H9 (cell line): Measurements from ENCODE around the gene UBE2D2. TPM values are rescaled to one million over a fixed set of nuclear protein-coding genes. Genes with fewer than 3 reads are reported as not detected.

Source experiments
- DNase-seq: peaks from one replicate; pipeline ENCODE4 v3.0.0-alpha.2; 2017
- H2AFZ ChIP-seq: one replicate; pipeline ENCODE4 v1.6.1; 2013; ENCODE audit warnings: mild to moderate bottlenecking, low read length, control low read depth, moderate library complexity
- H2AK5ac ChIP-seq: 2 replicates; pipeline ENCODE4 v1.6.1; 2013; ENCODE audit warnings: low read length, control low read depth, mixed read lengths; ENCODE audit not compliant: insufficient read length
- H2BK120ac ChIP-seq: one replicate; pipeline ENCODE4 v1.6.1; 2013; ENCODE audit warnings: low read depth, mild to moderate bottlenecking, low read length, control low read depth, inconsistent platforms; ENCODE audit not compliant: poor library complexity, severe bottlenecking
- H2BK12ac ChIP-seq: 2 replicates; pipeline ENCODE4 v1.6.1; 2013; ENCODE audit warnings: low read length, control low read depth, mixed read lengths, low read depth; ENCODE audit not compliant: insufficient read length
- H2BK15ac ChIP-seq: 2 replicates; pipeline ENCODE4 v1.6.1; 2013; ENCODE audit warnings: low read depth, low read length, control low read depth
- H2BK20ac ChIP-seq: one replicate; pipeline ENCODE4 v1.6.1; 2013; ENCODE audit warnings: low read depth, mild to moderate bottlenecking, low read length, control low read depth, inconsistent platforms; ENCODE audit not compliant: poor library complexity, severe bottlenecking
- H2BK5ac ChIP-seq: 2 replicates; pipeline ENCODE4 v1.6.1; 2013; ENCODE audit warnings: low read length, control low read depth, mixed read lengths; ENCODE audit not compliant: insufficient read length
- H3K14ac ChIP-seq: 2 replicates; pipeline ENCODE4 v1.6.1; 2013; ENCODE audit warnings: low read length, control low read depth; ENCODE audit not compliant: insufficient read depth
- H3K18ac ChIP-seq: 2 replicates; pipeline ENCODE4 v1.6.1; 2013; ENCODE audit warnings: low read depth, mild to moderate bottlenecking, mixed read lengths, low read length, control low read depth; ENCODE audit not compliant: insufficient read length
- H3K23ac ChIP-seq: 2 replicates; pipeline ENCODE4 v1.6.1; 2013; ENCODE audit warnings: low read length, control low read depth, mixed read lengths, low read depth; ENCODE audit not compliant: insufficient read length
- H3K23me2 ChIP-seq: 2 replicates; pipeline ENCODE4 v1.6.1; 2013; ENCODE audit warnings: low read depth, mild to moderate bottlenecking, mixed read lengths, low read length, control low read depth; ENCODE audit not compliant: insufficient read length, poor library complexity, severe bottlenecking
- H3K27ac ChIP-seq: 2 replicates; pipeline ENCODE4 v1.5.1; 2013; ENCODE audit warnings: low read length, control low read depth, mixed read lengths, low read depth; ENCODE audit not compliant: insufficient read length
- H3K27me3 ChIP-seq: 2 replicates; pipeline ENCODE4 v1.6.1; 2013; ENCODE audit warnings: low read length, control low read depth, inconsistent platforms; ENCODE audit not compliant: insufficient read depth
- H3K4ac ChIP-seq: 2 replicates; pipeline ENCODE4 v1.6.1; 2013; ENCODE audit warnings: low read depth, mild to moderate bottlenecking, control low read depth, inconsistent platforms, low read length, moderate library complexity
- H3K4me1 ChIP-seq: 2 replicates; pipeline ENCODE4 v1.6.1; 2013; ENCODE audit warnings: low read length, control low read depth, inconsistent platforms; ENCODE audit not compliant: insufficient read depth
- H3K4me2 ChIP-seq: 2 replicates; pipeline ENCODE4 v1.6.1; 2013; ENCODE audit warnings: low read length, control low read depth, mixed read lengths; ENCODE audit not compliant: insufficient read length, insufficient read depth
- H3K56ac ChIP-seq: 2 replicates; pipeline ENCODE4 v1.6.1; 2013; ENCODE audit warnings: low read depth, mild to moderate bottlenecking, mixed read lengths, low read length, control low read depth; ENCODE audit not compliant: insufficient read length
- H3K79me1 ChIP-seq: 2 replicates; pipeline ENCODE4 v1.6.1; 2013; ENCODE audit warnings: low read depth, mild to moderate bottlenecking, moderate library complexity, low read length, control low read depth, inconsistent platforms; ENCODE audit not compliant: insufficient read depth, poor library complexity, severe bottlenecking
- H3K79me2 ChIP-seq: 2 replicates; pipeline ENCODE4 v1.6.1; 2013; ENCODE audit warnings: low read length, control low read depth, inconsistent platforms; ENCODE audit not compliant: insufficient read depth
- H3K9ac ChIP-seq: 2 replicates; pipeline ENCODE4 v1.6.1; 2013; ENCODE audit warnings: low read length, control low read depth, mixed read lengths; ENCODE audit not compliant: insufficient read length; ENCODE audit errors: extremely low read depth
- H3K9me3 ChIP-seq: one replicate; pipeline ENCODE4 v1.6.1; 2013; ENCODE audit warnings: low read depth, low read length, inconsistent platforms; ENCODE audit not compliant: control insufficient read depth
- H3T11ph ChIP-seq: one replicate; pipeline ENCODE4 v1.6.1; 2013; ENCODE audit warnings: mild to moderate bottlenecking, low read length, control low read depth, inconsistent platforms
- H4K20me1 ChIP-seq: one replicate; pipeline ENCODE4 v1.6.1; 2013; ENCODE audit not compliant: control insufficient read depth, insufficient read length, insufficient read depth
- H4K5ac ChIP-seq: 2 replicates; pipeline ENCODE4 v1.6.1; 2013; ENCODE audit warnings: low read depth, mild to moderate bottlenecking, mixed read lengths, low read length, control low read depth; ENCODE audit not compliant: insufficient read length
- H4K8ac ChIP-seq: replicated peaks from 2 replicates; pipeline ENCODE4 v1.6.1; 2013; ENCODE audit warnings: low read length, control low read depth, mixed read lengths, low read depth; ENCODE audit not compliant: insufficient read length
- H4K91ac ChIP-seq: 2 replicates; pipeline ENCODE4 v1.6.1; 2013; ENCODE audit warnings: low read depth, mild to moderate bottlenecking, moderate library complexity, mixed read lengths, low read length, control low read depth; ENCODE audit not compliant: insufficient read length
- H3K27ac Mint-ChIP-seq, 3 experiments: 2 replicates in 2 of 3; 3 replicates in 1 of 3; pipeline ENCODE4 v1.8.0; 2020 to 2021; ENCODE audit warnings: mixed read lengths in 3 of 3, mild to moderate bottlenecking in 1 of 3, moderate library complexity in 1 of 3
- H3K27me3 Mint-ChIP-seq: 2 replicates; pipeline ENCODE4 v1.8.0; 2021; ENCODE audit warnings: low read depth, mild to moderate bottlenecking, moderate library complexity, mixed read lengths
- H3K36me3 Mint-ChIP-seq, 3 experiments: 2 replicates in 2 of 3; 3 replicates in 1 of 3; pipeline ENCODE4 v1.8.0; 2020 to 2021; ENCODE audit warnings: low read depth in 3 of 3, mixed read lengths in 3 of 3; ENCODE audit not compliant: insufficient read depth in 1 of 3
- H3K4me1 Mint-ChIP-seq, 2 experiments: 2 replicates each; pipeline ENCODE4 v1.8.0; 2020; ENCODE audit warnings: mixed read lengths in 2 of 2
- H3K4me3 Mint-ChIP-seq, 2 experiments: 2 replicates in 1 of 2; 3 replicates in 1 of 2; pipeline ENCODE4 v1.8.0; 2020 to 2021; ENCODE audit warnings: mild to moderate bottlenecking in 2 of 2, mixed read lengths in 2 of 2, moderate library complexity in 1 of 2
- H3K9me3 Mint-ChIP-seq, 2 experiments: 2 replicates in 1 of 2; 3 replicates in 1 of 2; pipeline ENCODE4 v1.8.0; 2020; ENCODE audit warnings: mild to moderate bottlenecking in 2 of 2, mixed read lengths in 2 of 2, moderate library complexity in 1 of 2
- CTCF ChIP-seq: fragments of 200-600 bp; sonication (generic); conservative IDR thresholded peaks from 3 replicates; pipeline ENCODE4 v1.8.0; 2021; ENCODE audit warnings: antibody characterized with exemption, mild to moderate bottlenecking
- WGBS: extraction: QIAGEN DNeasy Blood & Tissue Kit; methylation state at CpG from one replicate; pipeline ENCODE4 v1.1.7; 2013; ENCODE audit warnings: missing lambda C conversion rate, low lambda C conversion rate, mixed read lengths; ENCODE audit not compliant: insufficient read length; ENCODE audit errors: extremely low coverage; 5-methylcytosine and 5-hydroxymethylcytosine counted together
- total RNA-seq: library from RNA; stranded (reverse); gene quantifications from 2 replicates; pipeline ENCODE4 v1.2.1, GENCODE V29; 2021

The UBE2D2 gene
- total RNA-seq, 1 experiment from 2014 or later = 236 TPM

DNA sequence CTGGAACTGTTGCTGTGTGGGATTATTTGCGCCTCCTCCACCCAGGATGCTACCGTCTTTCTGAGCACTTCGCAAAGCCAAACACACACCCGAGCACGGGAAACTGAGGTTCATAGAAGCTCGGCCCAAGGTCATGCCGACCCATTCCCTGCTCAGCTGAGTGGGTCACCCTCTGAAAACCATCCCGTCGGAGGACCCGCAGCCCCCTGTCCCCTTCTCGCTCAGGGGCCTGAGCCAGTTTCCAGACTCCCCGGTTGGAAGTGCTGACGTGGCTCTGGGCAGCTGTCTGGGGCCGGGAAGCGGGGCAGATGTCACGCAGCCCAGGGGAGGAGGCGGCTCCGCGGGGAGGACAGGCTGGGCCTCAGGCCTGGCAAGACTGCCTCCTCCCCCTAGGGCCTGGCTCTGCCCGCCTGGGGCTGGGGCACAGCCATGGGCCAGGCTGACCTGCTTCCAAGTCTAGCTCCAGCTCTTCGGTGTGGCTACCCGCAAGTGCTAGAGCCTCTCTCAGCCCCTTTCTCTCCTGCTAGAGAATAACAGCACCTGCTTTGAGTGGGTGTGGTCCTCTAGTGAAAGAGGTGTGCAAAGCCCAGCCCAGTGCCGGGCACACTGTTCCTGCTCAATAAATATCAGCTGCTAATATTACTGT is 77.1 kb downstream of the UBE2D2 start:
- H3T11ph ChIP-seq = no peak overlapping the region
- H4K20me1 ChIP-seq = no peaks in the 10 kb centered on the region
- no peaks in the 10 kb centered on the region for H3K79me2 ChIP-seq
- peak overlapping the region; percentile 60 for H3K9ac ChIP-seq
- H3K4me2 ChIP-seq = peak overlapping the region; percentile 61
- Mint-ChIP-seq H3K27me3 (peaks cover 11% of the 10 kb centered on the region), H3K36me3 (no peaks in the 10 kb centered on the region; a peak in 2 of 7 replicates), H3K27ac (peak overlapping the region; percentile 73 to 97 (median 74); a peak in 6 of 7 replicates), H3K9me3 (no peaks in the 10 kb centered on the region; a peak in 1 of 5 replicates), H3K4me1 (peaks cover 74 to 85% of the 10 kb centered on the region in 2 experiments), H3K4me3 (peak overlapping the region; percentile 55 to 74)
- H2AFZ ChIP-seq = no peak overlapping the region
- WGBS = no CpG with 5 or more reads among the region's 23 CpGs
- DNase-seq = no peak
- H2BK20ac ChIP-seq = no peak overlapping the region
- H3K18ac ChIP-seq = peak overlapping the region; percentile 24
- no peak for TF ChIP-seq CTCF
- no peak overlapping the region for H3K23ac ChIP-seq
- no peak overlapping the region for H2BK120ac ChIP-seq
- no peak overlapping the region for H2BK15ac ChIP-seq
- H3K23me2 ChIP-seq = no peaks in the 10 kb centered on the region
- no peaks in the 10 kb centered on the region for H3K9me3 ChIP-seq
- no peak overlapping the region for H2BK5ac ChIP-seq
- peak overlapping the region; percentile 28 for H3K27ac ChIP-seq
- H3K27me3 ChIP-seq = no peaks in the 10 kb centered on the region
- no peaks in the 10 kb centered on the region for H3K79me1 ChIP-seq
- no peak overlapping the region; the same call in 1 of the 2 replicates for H3K4ac ChIP-seq
- H3K56ac ChIP-seq = no peak overlapping the region
- peak overlapping the region; percentile 66; the same call in 1 of the 2 replicates for H3K14ac ChIP-seq
- H4K91ac ChIP-seq = peak overlapping the region; percentile 88
- no peak overlapping the region for H2AK5ac ChIP-seq
- no peak overlapping the region for H2BK12ac ChIP-seq
- H4K5ac ChIP-seq = peak overlapping the region; percentile 19
- H3K4me1 ChIP-seq = peaks cover 33% of the 10 kb centered on the region; the same call in 1 of the 2 replicates
- no peak overlapping the region for H4K8ac ChIP-seq
